Psoas muscle (tissue), 8 donors: ENCODE measurements around the gene MCM6. TPM values are rescaled to one million over a fixed set of nuclear protein-coding genes. Genes with fewer than 3 reads are reported as not detected.
"Not testable (repeated sequence)": the region's sequence is repeated elsewhere in the genome, so short reads cannot be mapped to it uniquely, and the experiment has no call there.

Source experiments
- ATAC-seq, 4 donors: fragments of 200-7000 bp; cut with Tn5 transposase; one replicate each; pipeline ENCODE4 v1.9.1; 2020; ENCODE audit warnings: moderate library complexity in 3 of 4, mild to moderate bottlenecking in 2 of 4
- DNase-seq, 2 donors: peaks; one replicate each; pipeline ENCODE4 v3.0.0-alpha.2; 2020
- H3K27ac ChIP-seq: fragments of 200-600 bp; one replicate; pipeline ENCODE4 v1.8.0; 2022
- H3K27me3 ChIP-seq, 3 donors: fragments of 200-600 bp in 1 of 3; one replicate each; pipeline versions ENCODE4 v1.6.1 to v1.8.0; 2013 to 2022; ENCODE audit warnings: low read length in 2 of 3, mild to moderate bottlenecking in 2 of 3, moderate library complexity in 1 of 3; ENCODE audit not compliant: insufficient read depth in 3 of 3
- H3K36me3 ChIP-seq, 2 donors: fragments of 200-600 bp in 1 of 2; one replicate each; pipeline versions ENCODE4 v1.6.1 to v1.8.0; 2013 to 2022; ENCODE audit warnings: low read depth in 1 of 2, mild to moderate bottlenecking in 1 of 2, moderate library complexity in 1 of 2; ENCODE audit not compliant: insufficient read depth in 1 of 2
- H3K4me1 ChIP-seq: fragments of 200-600 bp; one replicate; pipeline ENCODE4 v1.8.0; 2022
- H3K4me3 ChIP-seq: fragments of 200-600 bp; one replicate; pipeline ENCODE4 v1.8.0; 2022; ENCODE audit warnings: mild to moderate bottlenecking
- H3K9me3 ChIP-seq: fragments of 200-600 bp; one replicate; pipeline ENCODE4 v1.8.0; 2022
- WGBS, 3 donors: extraction: QIAGEN DNeasy Blood & Tissue Kit; methylation state at CpG; one replicate each; pipeline versions ENCODE4 v1.1.6 to v1.1.7; 2013; 5-methylcytosine and 5-hydroxymethylcytosine counted together
- intact Hi-C, 2 donors: fragments of 100-400 bp; cut with DNase I; formaldehyde crosslinking; loops; one replicate each; pipeline versions ENCODE4 v1.11.0 to v1.14.2; 2022
- polyA plus RNA-seq, 3 donors: library from polyadenylated mRNA; stranded (reverse); fragments of 200-250 nt; gene quantifications; one replicate each; pipeline ENCODE4 v1.2.3, GENCODE V29; 2013
- total RNA-seq, 4 donors: library from RNA; stranded (reverse); fragmentation: NEBNext Ultra II Directional in 2 of 4; extraction: Animal tissue kit (Norgen Biotek cat#: 25700) in 2 of 4; gene quantifications; one replicate each; pipeline versions ENCODE4 v1.2.1 to v1.2.4, GENCODE V29; 2021 to 2023
- TF ChIP-seq, protein P1 (sequence below): fragments of 200-600 bp; IDR thresholded peaks from one replicate; pipeline ENCODE4 v1.8.0; 2022; ENCODE audit warnings: antibody characterized with exemption
- donor health status: healthy with polysubstance abuse.
- donor health status: DM: no; HTN: no; CAD: no; lungs with moderate emphysema.
- donor health status: Bipolar disorder and iron deficiency.
- donor health status: healthy.
- donor health status: DM: yes; HTN: yes; CAD: no.
- donor health status: DM: no; HTN: no; CAD: no.
- donor health status: DM: no; HTN: no; CAD: no.
- donor health status: DM: yes; HTN: yes; CAD: no.

MCM6 gene
- total and polyA plus RNA-seq, 7 donors, result 3.3 to 9.4 (median 6.0) TPM

GRCh38 chr2:135812907-135813511, 63.2 kb downstream of the MCM6 start:
- Histone ChIP-seq H3K27ac (no peak overlapping the region), H3K4me1 (no peaks in the 10 kb centered on the region), H3K27me3 (no peaks in the 10 kb centered on the region), H3K36me3 (no peaks in the 10 kb centered on the region), H3K9me3 (no peaks in the 10 kb centered on the region), H3K4me3 (no peak overlapping the region)
- TF ChIP-seq, protein P1, sequence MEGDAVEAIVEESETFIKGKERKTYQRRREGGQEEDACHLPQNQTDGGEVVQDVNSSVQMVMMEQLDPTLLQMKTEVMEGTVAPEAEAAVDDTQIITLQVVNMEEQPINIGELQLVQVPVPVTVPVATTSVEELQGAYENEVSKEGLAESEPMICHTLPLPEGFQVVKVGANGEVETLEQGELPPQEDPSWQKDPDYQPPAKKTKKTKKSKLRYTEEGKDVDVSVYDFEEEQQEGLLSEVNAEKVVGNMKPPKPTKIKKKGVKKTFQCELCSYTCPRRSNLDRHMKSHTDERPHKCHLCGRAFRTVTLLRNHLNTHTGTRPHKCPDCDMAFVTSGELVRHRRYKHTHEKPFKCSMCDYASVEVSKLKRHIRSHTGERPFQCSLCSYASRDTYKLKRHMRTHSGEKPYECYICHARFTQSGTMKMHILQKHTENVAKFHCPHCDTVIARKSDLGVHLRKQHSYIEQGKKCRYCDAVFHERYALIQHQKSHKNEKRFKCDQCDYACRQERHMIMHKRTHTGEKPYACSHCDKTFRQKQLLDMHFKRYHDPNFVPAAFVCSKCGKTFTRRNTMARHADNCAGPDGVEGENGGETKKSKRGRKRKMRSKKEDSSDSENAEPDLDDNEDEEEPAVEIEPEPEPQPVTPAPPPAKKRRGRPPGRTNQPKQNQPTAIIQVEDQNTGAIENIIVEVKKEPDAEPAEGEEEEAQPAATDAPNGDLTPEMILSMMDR, result no peak
- intact Hi-C loops, result no loop called here
- 75 to 82% (median 78%) methylated on average over 2 of the region's 2 CpGs for WGBS, 3 donors
- no peak for DNase-seq
- ATAC-seq, result no peak

DNA sequence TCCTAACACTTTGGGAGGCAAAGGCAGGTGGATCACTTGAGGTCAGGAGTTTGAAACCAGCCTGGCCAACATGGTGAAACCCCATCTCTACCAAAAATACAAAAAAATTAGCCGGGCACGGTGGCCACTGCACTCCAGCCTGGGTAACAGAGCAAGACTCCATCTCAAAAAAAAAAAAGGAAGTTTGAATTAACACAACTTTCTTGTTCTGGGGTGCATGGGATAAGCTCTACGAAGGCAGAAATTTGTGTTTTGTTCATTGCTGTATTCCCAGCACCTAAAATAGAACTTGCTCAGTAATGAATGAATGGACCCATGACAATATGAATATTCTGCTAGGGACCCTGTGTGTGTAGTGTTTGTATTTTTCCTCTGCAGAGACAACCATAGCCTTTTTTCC, 68.4 kb downstream of the MCM6 start:
- H3K4me3 ChIP-seq, H3K4me1 ChIP-seq, intact Hi-C loops, DNase-seq, H3K9me3 ChIP-seq, H3K27me3 ChIP-seq, H3K27ac ChIP-seq, H3K36me3 ChIP-seq, ATAC-seq: not testable (repeated sequence)
- 87 to 89% (median 88%) methylated on average over 3 of the region's 3 CpGs for WGBS, 3 donors

GRCh38 chr2:135803278-135803677, 73.0 kb downstream of the MCM6 start:
- TF ChIP-seq, protein P1, result no peak
- intact Hi-C loops, result no loop called here
- WGBS, 3 donors, result 79 to 88% (median 83%) methylated on average over 2 of the region's 2 CpGs
- no peaks in the 10 kb centered on the region for H3K27me3 ChIP-seq
- no peak overlapping the region for H3K4me3 ChIP-seq
- ATAC-seq (no peak), DNase-seq (no peak)
- no peaks in the 10 kb centered on the region for H3K4me1 ChIP-seq
- H3K36me3 ChIP-seq, result no peaks in the 10 kb centered on the region
- H3K9me3 ChIP-seq, result peaks cover 4% of the 10 kb centered on the region
- H3K27ac ChIP-seq, result no peak overlapping the region

DNA sequence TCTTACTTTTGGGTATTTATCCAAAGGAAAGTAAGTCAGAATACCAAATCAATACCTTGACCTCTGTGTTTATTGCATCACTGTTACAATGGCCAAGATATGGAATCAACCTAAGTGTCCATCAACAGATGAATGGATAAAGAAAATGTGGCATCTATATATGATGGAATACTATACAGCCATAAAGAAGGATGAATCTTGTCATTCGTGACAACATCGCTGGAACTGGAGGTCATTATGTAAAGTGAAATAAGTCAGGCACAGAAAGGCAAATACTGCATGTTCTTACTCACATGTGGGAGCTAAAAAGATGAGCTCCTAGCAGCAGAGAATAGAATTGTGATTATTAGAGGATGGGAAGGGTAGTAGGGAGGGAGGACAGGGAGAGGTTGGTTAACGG, 73.9 kb downstream of the MCM6 start:
- intact Hi-C loops, result no loop called here
- WGBS, 3 donors, result 62 to 65% (median 63%) methylated on average over 3 of the region's 3 CpGs
- ATAC-seq, result no peak

DNA sequence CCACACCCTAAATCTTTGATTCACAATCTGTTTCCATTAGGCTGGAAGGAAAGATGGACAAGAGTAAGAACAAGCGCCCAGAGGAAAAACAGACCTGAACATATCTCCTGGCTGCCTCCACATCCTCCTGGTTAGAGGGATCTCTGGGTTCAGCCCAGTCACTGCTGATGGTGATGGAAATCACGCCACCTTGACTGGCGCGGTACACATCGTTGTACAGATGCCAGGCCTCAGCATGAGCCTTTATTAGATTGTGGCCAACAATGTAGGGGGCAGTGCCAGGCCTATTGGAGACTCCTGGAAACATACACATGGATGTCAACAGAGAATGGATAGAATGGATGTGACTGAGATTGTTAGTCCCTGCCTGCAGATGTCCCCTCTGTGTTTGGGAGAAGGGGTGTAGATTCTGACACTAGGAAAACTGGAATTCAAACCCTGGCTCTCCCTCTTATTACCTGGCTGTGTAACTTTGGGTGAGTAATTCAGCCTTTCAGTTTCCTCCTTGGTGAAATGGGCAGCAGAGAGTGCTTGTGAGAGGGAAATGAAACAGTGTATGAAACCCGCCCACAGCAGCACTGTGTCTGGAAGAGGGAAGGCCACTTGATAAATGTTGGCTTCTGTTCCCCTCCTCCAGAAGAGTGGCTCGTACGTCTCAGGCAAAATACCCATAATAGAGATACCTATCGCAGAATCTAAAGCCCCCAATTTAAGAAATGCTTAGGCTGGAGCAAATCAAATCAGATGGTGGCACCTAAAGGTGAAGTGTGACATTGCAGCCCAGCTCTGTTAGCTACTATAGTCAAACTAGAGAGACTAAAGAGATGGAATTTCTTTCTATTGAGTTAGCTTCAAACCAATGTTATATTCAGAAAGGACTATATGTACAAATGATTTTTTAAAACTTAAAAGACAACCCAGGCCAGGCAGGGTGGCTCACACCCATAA, 75.5 kb downstream of the MCM6 start:
- H3K27ac ChIP-seq, result no peak overlapping the region
- no peak overlapping the region for H3K4me3 ChIP-seq
- intact Hi-C loops, result no loop called here
- ATAC-seq (no peak), DNase-seq (no peak)
- 82 to 86% (median 84%) methylated on average over 9 of the region's 9 CpGs for WGBS, 3 donors
- H3K9me3 ChIP-seq, result peaks cover 4% of the 10 kb centered on the region
- TF ChIP-seq, protein P1, result no peak
- no peaks in the 10 kb centered on the region for H3K36me3 ChIP-seq
- H3K27me3 ChIP-seq, result no peaks in the 10 kb centered on the region
- H3K4me1 ChIP-seq, result no peaks in the 10 kb centered on the region

More for the DNA sequence above, 73.9 kb downstream of the MCM6 start:
- Histone ChIP-seq H3K9me3 (peaks cover 4% of the 10 kb centered on the region), H3K27ac (no peak overlapping the region), H3K4me1 (no peaks in the 10 kb centered on the region), H3K27me3 (no peaks in the 10 kb centered on the region), H3K36me3 (no peaks in the 10 kb centered on the region), H3K4me3 (no peak overlapping the region)
- TF ChIP-seq, protein P1, result no peak
- no peak for DNase-seq
